ENCODE measurements around the gene DYSF.
"Not testable (repeated sequence)": the region's sequence is repeated elsewhere in the genome, so short reads cannot be mapped to it uniquely, and the experiment has no call there.

DYSF gene

GRCh38 chr2:71619230-71619741 is 165.9 kb downstream of the DYSF start:
- DNase-seq = no peak

GRCh38 chr2:71620116-71620515 is 166.8 kb downstream of the DYSF start:
- DNase-seq = no peak

GRCh38 chr2:71620851-71621251 is 167.5 kb downstream of the DYSF start:
- no peak for DNase-seq

GRCh38 chr2:71629273-71629672 is 175.9 kb downstream of the DYSF start:
- no peak for DNase-seq

- DNase-seq = no peak
Measured at GRCh38 chr2:71629771-71630453, 176.6 kb downstream of the DYSF start.

- DNase-seq = no peak
Measured at GRCh38 chr2:71630454-71631328, 177.3 kb downstream of the DYSF start.

- DNase-seq = peak; percentile 52
Measured at GRCh38 chr2:71631411-71631931, 178.1 kb downstream of the DYSF start.

GRCh38 chr2:71633086-71633485 is 179.7 kb downstream of the DYSF start:
- no peak for DNase-seq

- no peak for DNase-seq
Measured at GRCh38 chr2:71634567-71634966, 181.2 kb downstream of the DYSF start.

GRCh38 chr2:71635798-71636197 is 182.4 kb downstream of the DYSF start:
- DNase-seq = no peak

GRCh38 chr2:71637168-71637567 is 183.8 kb downstream of the DYSF start:
- no peak for DNase-seq

- DNase-seq = no peak
Measured at GRCh38 chr2:71637736-71638135, 184.4 kb downstream of the DYSF start.

GRCh38 chr2:71639735-71640134 is 186.4 kb downstream of the DYSF start:
- DNase-seq = no peak

- DNase-seq = no peak
Measured at GRCh38 chr2:71640489-71640888, 187.1 kb downstream of the DYSF start.

GRCh38 chr2:71643674-71644357 is 190.5 kb downstream of the DYSF start:
- no peak for DNase-seq

- peak; percentile 87 for DNase-seq
Measured at GRCh38 chr2:71646028-71646427, 192.7 kb downstream of the DYSF start.

- DNase-seq = no peak
Measured at GRCh38 chr2:71647356-71647755, 194.0 kb downstream of the DYSF start.

- DNase-seq = no peak
Measured at GRCh38 chr2:71655498-71655897, 202.1 kb downstream of the DYSF start.

GRCh38 chr2:71658256-71658655 is 204.9 kb downstream of the DYSF start:
- not testable (repeated sequence) for DNase-seq

GRCh38 chr2:71658771-71659170 is 205.4 kb downstream of the DYSF start:
- no peak for DNase-seq

GRCh38 chr2:71659868-71660518 is 206.6 kb downstream of the DYSF start:
- no peak for DNase-seq

- no peak for DNase-seq
Measured at GRCh38 chr2:71661782-71662181, 208.4 kb downstream of the DYSF start.
